Measurements from ENCODE around the gene KRTAP10-5. TPM values are rescaled to one million over a fixed set of nuclear protein-coding genes. Genes with fewer than 3 reads are reported as not detected.
"Not testable (repeated sequence)": the region's sequence is repeated elsewhere in the genome, so short reads cannot be mapped to it uniquely, and the experiment has no call there.

Gene KRTAP10-5
- total RNA-seq, 4 donors from 2014 or later: not detected

DNA sequence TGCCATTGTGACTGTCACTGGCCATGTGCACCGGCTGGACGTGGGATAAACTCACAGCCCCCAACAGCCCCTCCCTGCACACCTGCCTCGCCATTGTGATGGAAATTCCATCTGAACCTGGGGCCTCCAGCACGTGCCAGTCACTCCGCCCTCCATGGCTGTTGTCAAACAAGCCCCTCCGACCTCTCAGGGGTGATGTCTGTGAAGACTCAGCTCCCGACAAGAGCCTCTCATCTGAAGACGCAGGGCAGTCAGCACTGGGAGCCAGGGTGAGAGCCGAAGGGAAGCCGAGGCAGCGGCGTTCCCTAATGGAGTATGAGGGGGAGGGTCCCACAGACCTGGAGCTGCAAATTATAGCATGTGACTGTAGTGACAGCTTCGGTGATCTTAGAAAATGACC, 27.7 kb downstream of the KRTAP10-5 start:
- Histone ChIP-seq H3K4me3 (no peak overlapping the region), H3K27ac (no peak overlapping the region), H3K27me3 (peaks cover 49 to 71% (median 58%) of the 10 kb centered on the region in 3 donors), H3K36me3 (no peaks in the 10 kb centered on the region), H3K9me3 (no peaks in the 10 kb centered on the region), H3K4me1 (no peaks in the 10 kb centered on the region)
- intact Hi-C loops (cut with DNase I; ENCODE audit: low total_unique reads): no loop called here
- no peak for ATAC-seq
- DNase-seq: no peak
- TF ChIP-seq, protein P1, sequence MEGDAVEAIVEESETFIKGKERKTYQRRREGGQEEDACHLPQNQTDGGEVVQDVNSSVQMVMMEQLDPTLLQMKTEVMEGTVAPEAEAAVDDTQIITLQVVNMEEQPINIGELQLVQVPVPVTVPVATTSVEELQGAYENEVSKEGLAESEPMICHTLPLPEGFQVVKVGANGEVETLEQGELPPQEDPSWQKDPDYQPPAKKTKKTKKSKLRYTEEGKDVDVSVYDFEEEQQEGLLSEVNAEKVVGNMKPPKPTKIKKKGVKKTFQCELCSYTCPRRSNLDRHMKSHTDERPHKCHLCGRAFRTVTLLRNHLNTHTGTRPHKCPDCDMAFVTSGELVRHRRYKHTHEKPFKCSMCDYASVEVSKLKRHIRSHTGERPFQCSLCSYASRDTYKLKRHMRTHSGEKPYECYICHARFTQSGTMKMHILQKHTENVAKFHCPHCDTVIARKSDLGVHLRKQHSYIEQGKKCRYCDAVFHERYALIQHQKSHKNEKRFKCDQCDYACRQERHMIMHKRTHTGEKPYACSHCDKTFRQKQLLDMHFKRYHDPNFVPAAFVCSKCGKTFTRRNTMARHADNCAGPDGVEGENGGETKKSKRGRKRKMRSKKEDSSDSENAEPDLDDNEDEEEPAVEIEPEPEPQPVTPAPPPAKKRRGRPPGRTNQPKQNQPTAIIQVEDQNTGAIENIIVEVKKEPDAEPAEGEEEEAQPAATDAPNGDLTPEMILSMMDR (IDR thresholded peaks at IDR 0.05 in 4 of 5, conservative IDR thresholded peaks at IDR 0.05 in 1 of 5): no peak
- TF ChIP-seq POLR2A (IDR thresholded peaks at IDR 0.05): no peak
- in situ Hi-C loops (cut with MboI; ENCODE audit: low sequenced_read_pairs in 4 of 4): no loop called here

DNA sequence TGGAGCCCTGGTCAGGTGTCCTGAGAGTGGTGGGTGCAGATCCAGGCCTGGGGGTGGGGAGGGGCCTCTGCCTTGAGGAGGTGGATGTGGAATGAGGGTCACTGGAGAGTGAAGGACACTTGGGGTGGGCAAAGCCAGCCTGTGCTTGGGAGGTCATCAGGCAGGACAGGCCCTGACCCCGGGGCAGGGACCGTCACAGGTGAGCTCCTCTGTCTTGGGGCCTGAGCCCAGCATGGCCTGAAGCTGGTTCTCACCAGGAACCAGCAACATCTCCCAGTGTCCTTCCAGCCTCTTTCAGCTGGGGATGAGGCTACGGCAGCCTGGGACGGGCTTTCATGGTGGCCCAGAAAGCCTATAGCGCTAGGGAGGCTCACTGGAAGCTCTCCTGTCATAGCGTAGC, 28.3 kb downstream of the KRTAP10-5 start:
- peaks cover 44 to 70% (median 52%) of the 10 kb centered on the region in 3 donors for H3K27me3 ChIP-seq
- H3K27ac ChIP-seq: no peak overlapping the region
- in situ Hi-C loops (cut with MboI; ENCODE audit: low sequenced_read_pairs in 4 of 4): no loop called here
- no peaks in the 10 kb centered on the region for H3K36me3 ChIP-seq
- H3K4me1 ChIP-seq: no peaks in the 10 kb centered on the region
- intact Hi-C loops (cut with DNase I; ENCODE audit: low total_unique reads): no loop called here
- H3K4me3 ChIP-seq: no peak overlapping the region
- ATAC-seq (no peak), DNase-seq (no peak)
- no peak for TF ChIP-seq POLR2A (IDR thresholded peaks at IDR 0.05)
- TF ChIP-seq, protein P1 (IDR thresholded peaks at IDR 0.05 in 4 of 5, conservative IDR thresholded peaks at IDR 0.05 in 1 of 5): no peak
- no peaks in the 10 kb centered on the region for H3K9me3 ChIP-seq

DNA sequence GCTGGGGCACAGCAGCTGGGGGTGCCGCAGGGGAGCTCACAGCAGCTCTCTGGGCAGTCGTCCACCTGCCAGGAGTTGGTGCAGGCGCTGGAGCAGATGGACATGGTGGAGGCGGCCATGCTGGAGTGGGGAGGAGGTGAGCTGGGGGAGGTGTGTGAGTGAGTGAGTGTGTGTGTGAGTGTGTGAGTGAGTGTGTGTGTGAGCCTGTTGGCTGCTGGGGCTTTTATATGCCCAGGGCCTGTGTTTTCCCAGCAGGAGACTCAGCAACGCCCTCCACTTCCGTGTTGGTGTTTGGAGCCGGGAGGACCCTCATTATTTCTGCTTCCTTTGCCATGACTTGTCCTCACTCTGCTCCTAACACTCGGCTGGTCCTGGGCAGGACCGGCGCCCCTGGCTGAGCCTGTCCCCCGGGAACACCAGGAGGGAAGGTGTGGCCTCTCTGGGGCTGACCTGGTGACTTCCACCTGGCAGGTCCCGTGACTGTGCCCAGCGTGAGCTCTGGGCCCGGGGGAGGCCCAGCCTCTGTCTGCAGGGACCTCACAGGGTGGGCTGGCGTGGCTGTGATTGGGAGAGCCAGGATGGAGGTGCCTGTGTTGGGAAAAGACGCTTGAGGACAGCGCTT, 29.0 kb downstream of the KRTAP10-5 start, which contains the start of gene KRTAP10-2:
TSS of gene KRTAP10-2 (minus strand) at position 166 of the 622 bp plus-strand sequence. CDS start at position 119, 47 bp downstream.
- H3K27me3 ChIP-seq: peaks cover 38 to 64% (median 45%) of the 10 kb centered on the region in 3 donors
- no peaks in the 10 kb centered on the region for H3K9me3 ChIP-seq
- intact Hi-C loops (cut with DNase I; ENCODE audit: low total_unique reads) (no loop called here), in situ Hi-C loops (cut with MboI; ENCODE audit: low sequenced_read_pairs in 4 of 4) (no loop called here)
- H3K36me3 ChIP-seq: no peaks in the 10 kb centered on the region
- H3K27ac ChIP-seq: no peak within 1 kb of the TSS
- DNase-seq (no peak), ATAC-seq (no peak)
- no peak within 1 kb of the TSS for H3K4me3 ChIP-seq
- H3K4me1 ChIP-seq: no peaks in the 10 kb centered on the region
- TF ChIP-seq POLR2A (IDR thresholded peaks at IDR 0.05): no peak
- TF ChIP-seq, protein P1 (IDR thresholded peaks at IDR 0.05 in 4 of 5, conservative IDR thresholded peaks at IDR 0.05 in 1 of 5): no peak

DNA sequence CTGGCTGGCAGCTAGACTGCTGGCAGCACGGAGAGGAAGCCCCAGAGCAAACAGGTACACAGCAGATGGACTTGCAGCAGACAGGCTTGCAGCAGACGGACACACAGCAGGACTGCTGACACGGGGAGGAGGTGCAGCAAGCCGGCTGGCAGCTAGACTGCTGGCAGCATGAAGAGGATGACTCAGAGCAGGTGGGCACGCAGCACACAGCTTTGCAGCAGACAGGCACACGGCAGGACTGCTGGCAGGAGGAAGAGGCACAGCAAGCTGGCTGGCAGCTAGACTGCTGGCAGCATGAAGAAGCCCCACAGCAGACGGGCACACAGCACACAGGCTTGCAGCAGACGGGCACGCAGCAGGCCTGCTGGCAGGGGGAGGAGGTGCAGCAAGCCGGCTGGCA, 29.6 kb downstream of the KRTAP10-5 start:
- TF ChIP-seq, protein P1 (IDR thresholded peaks at IDR 0.05 in 4 of 5, conservative IDR thresholded peaks at IDR 0.05 in 1 of 5): no peak
- TF ChIP-seq POLR2A (IDR thresholded peaks at IDR 0.05): no peak
- no peaks in the 10 kb centered on the region for H3K36me3 ChIP-seq
- no peak overlapping the region for H3K27ac ChIP-seq
- in situ Hi-C loops (cut with MboI; ENCODE audit: low sequenced_read_pairs in 4 of 4): no loop called here
- H3K4me3 ChIP-seq: no peak overlapping the region
- intact Hi-C loops (cut with DNase I; ENCODE audit: low total_unique reads): no loop called here
- peaks cover 37 to 57% (median 45%) of the 10 kb centered on the region in 3 donors for H3K27me3 ChIP-seq
- H3K9me3 ChIP-seq: no peaks in the 10 kb centered on the region
- no peaks in the 10 kb centered on the region for H3K4me1 ChIP-seq
- DNase-seq (no peak), ATAC-seq (no peak)

DNA sequence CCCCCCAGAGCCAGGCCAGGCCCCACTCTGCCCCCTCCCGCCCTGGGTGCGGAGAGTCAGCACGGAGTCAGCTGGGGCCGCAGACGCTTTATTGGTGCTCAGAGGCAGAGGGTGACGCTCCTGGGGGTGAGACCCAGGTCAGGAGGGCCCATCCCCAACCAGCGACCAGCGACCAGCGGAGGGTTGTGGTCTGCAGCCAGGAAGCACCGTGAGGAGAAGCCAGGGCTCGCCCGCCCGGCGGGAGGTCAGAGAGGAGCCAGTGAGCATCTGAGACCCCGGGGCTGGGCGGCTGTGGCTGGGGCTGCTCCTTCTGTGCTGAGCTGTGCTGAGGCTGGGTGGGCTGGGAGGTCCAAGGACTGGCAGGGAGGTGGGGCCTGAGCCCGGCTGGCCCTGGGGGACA, 30.1 kb downstream of the KRTAP10-5 start:
- DNase-seq: not testable (repeated sequence)

More for the DNA sequence above, 30.1 kb downstream of the KRTAP10-5 start:
- H3K36me3 ChIP-seq; H3K4me3 ChIP-seq; H3K9me3 ChIP-seq; in situ Hi-C loops (cut with MboI; ENCODE audit: low sequenced_read_pairs in 4 of 4); ATAC-seq; H3K27ac ChIP-seq; H3K4me1 ChIP-seq; intact Hi-C loops (cut with DNase I; ENCODE audit: low total_unique reads): not testable (repeated sequence)
- H3K27me3 ChIP-seq: peaks cover 36 to 52% (median 44%) of the 10 kb centered on the region in 3 donors

Measured in gastrocnemius medialis (tissue), 4 donors.